ENCODE results near the gene NT5DC1.
"Not testable (repeated sequence)": the region's sequence is repeated elsewhere in the genome, so short reads cannot be mapped to it uniquely, and the experiment has no call there.

Gene NT5DC1

DNA sequence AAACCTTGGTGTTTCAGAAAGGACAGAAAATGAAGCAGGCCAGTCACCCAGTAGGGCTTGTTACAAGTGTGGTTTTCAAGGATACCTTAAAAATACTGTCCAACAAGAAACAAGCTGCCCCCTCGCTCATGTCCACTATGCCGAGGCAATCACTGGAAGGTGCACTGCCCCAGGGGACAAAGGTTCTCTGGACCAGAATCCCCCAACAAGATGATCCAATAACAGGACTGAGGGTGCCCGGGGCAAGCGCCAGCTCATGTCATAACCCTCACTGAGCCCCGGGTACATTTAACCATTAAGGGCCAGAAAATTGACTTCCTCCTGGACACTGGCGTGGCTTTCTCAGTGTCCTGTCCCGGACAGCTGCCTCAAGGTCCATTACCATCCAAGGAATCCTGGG, 6.6 kb upstream of the NT5DC1 start:
- no peak for DNase-seq

DNA sequence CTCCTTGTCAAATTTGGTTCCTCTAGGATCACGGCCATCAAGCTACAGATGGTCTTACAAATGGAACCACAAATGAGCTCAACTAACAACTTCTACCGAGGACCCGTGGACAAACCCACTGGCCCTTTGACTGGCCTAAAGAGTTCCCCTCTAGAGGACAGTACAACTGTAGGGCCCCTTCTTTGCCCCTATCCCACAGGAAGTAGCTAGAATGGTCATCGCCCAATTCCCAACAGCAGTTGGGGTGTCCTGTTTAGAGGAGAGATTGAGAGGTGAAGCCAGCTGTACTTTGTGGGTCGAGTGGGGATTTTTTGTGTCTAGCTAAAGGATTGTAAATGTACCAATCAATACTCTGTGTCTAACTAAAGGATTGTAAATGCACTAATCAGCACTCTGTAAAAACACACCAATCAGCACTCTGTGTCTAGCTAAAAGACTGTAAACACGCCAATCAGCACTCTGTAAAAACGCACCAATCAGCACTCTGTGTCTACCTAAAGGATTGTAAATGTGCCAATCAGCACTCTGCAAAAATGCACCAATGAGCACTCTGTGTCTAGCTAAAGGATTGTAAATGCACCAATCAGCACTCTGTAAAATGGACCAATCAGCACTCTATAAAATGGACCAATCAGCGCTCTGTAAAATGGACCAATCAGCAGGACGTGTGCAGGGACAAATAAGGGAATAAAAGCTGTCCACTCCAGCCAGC, 4.4 kb upstream of the NT5DC1 start:
- not testable (repeated sequence) for DNase-seq

DNA sequence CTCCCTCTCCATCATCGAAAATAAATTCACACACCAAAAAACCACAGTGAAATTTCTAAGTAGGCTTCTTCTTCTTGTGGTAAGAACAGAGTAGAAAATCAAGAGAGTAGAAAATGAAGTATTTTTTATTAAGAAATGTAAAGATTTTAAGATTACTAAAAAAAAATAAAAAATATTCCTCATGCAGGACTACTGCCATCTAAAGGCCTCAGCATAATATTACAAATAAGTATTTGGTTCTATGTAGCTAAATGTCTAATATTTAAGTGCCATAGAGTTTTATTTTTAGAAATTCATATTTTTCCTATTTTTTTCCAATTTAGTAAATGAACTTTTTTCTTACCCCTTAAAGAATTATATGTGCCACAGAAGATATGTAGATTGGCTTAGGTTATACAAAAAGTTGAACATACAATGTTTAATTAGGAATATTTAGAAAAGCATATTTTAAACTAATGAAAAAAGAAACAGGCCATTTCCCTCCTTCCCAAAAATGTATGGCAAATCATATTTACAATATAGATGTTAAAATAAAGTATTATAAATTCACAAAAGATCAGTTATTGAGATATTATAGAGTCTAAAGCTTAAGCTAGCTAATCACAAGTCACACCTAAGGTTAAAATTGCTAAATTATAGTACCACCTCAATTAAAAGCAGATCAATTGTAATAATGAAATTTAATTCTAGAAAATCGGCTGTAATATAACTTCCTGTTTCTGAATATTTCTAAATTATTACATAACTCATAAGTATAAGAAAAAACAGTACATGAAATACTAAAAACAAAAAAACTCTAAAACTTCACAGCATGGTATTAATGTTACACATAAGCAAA, 3.5 kb upstream of the NT5DC1 start:
- DNase-seq: no peak

DNA sequence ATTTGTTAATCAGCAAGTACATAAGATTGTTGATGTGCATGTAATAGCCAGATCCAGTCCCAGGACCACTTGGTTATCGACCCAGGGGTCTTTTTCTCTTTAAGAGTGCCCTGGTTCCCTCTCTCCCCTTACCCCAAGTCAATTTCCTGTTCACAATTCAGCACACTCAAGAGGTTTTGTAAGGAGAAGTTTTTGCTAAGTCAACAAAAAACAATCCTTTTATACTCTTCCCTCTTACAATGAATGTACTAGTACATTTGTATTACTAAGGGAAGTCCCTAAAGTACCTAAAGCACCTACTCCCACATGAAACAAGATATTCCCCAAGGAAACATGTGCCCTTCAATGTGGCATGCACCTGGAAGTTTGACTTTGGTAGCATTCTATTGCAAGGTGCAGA, 1.6 kb upstream of the NT5DC1 start:
- DNase-seq: peak; percentile 7

DNA sequence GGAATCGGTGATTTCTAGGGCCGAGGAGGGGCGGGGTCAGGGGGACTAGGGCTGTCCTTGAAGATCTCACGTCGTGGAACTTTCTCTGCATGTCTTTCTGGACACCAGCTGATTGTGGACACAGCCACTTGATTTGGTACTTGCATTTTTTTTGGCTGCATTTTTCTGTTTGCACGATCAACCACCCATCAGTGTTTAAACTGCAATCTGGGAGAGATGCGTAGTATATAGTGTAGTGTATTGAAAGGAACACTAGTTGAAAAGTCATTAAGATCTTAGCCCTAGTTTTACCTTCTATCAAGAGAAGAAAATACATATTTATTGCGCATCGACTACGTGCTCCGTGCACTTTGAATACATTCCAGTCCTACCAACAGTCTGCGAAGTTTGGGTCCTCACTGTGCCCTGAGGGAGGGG, 657 bp downstream of the NT5DC1 start:
- DNase-seq: no peak

DNA sequence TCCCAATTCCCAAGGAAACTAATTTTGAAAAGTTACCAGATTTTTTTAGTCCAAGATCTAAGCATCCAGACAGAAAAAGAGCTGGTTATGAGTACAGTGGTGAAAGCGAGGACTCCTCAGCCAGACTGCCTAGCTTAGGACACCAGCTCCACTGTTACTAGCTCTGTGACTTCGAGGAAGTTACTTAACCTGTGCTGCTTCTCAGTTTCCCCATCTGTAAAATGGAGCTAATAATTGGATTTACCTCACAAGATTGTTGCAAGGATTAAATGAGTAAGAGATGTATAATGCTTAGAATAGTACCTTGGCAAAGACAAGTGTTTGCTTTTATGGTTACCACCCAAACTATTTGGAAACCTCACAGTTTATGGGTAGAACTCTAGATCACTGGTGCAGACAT, 1.1 kb downstream of the NT5DC1 start:
- no peak for DNase-seq

DNA sequence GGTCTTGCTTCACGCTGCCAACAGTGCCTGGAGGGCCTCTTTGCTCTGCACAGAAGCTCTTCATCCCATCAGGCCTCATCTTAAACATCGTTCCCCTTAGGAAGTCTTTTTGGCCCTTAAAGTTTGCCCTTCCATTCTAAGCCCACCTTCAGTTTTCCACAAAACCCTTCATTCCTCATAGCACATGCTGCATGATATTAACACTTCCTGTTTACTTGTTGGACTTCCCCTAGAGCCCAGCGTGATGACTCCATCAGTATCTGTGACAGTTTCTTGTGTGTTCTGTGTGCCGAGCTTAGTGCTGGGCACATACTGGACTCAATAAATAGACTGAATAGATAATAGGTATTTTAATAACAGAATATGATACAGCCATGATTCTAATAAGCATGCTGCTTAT, 2.2 kb downstream of the NT5DC1 start:
- DNase-seq: no peak

DNA sequence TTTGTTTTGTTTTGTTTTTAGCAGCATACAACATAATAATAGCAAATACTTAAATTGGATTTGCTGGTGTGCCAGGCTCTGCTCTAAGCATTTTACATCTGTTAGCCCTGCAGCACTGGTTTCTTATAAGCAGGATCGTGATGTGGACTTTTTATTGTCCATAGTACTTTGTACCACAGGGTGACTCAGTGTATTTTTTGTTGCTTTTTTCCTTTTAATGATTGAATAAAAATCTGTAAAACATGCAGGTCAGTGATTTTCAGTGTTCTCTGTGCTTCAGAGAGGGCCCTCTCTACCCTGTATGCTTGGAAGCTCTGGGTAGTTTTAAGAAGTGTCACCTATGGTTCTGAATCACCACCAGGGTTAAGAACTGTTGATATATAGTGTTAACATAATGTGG, 4.0 kb downstream of the NT5DC1 start:
- DNase-seq: no peak

DNA sequence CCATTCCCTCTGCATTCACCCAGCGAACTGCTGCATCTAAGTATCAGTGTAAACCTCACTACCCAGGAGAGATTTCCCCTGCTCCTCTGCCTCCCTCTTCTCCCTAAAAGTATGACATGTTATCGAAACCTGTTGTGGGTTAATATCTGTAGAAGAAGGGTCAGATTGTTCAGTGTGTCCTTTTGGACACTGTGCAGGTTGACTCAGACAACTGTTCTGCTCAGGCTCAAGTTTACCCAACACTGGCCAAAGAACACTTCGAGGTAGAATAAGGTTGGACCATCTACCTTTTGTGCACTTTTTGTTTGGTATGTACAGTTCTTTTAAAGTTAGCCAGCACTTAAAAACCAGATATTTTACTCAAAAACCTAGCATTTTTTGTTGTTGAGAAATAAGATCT, 4.6 kb downstream of the NT5DC1 start:
- no peak for DNase-seq

DNA sequence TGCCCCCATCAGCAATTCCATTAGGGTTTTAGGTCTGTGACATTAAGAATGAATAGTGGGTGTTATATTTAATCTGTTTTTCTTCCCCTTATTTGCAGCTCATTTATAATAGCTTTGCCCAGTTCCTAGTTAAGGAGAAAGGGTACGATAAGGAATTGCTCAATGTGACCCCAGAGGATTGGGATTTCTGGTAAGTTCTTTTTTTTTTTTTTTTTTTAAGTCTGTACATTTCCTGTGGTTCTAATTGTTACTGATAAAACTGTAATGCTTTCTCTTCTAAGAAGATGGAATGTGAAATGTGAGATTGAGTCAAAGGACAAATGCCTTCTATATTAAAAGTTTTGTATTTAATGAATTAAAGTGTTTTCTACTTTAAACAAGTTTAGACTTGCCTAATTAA, 5.5 kb downstream of the NT5DC1 start:
- no peak for DNase-seq

DNA sequence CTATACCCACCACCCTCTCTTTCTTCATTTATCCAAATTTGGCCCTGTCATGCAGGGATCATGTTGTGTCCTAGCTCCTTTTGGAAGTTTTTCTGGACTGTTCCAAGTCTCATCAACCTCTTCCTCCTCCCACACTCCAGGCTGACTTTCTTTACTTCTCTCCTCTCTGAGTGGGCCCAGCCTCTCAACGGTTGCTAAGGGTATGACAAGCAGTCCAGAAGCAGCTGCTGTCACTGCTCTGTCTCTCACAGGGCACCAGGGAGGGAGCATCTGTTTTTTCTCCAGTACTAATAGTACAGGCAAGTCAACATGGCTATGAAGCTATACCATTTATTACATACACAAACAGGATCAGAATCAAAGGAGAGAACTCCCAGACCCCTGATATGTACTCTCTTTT, 8.2 kb downstream of the NT5DC1 start:
- peak; percentile 5 for DNase-seq

DNA sequence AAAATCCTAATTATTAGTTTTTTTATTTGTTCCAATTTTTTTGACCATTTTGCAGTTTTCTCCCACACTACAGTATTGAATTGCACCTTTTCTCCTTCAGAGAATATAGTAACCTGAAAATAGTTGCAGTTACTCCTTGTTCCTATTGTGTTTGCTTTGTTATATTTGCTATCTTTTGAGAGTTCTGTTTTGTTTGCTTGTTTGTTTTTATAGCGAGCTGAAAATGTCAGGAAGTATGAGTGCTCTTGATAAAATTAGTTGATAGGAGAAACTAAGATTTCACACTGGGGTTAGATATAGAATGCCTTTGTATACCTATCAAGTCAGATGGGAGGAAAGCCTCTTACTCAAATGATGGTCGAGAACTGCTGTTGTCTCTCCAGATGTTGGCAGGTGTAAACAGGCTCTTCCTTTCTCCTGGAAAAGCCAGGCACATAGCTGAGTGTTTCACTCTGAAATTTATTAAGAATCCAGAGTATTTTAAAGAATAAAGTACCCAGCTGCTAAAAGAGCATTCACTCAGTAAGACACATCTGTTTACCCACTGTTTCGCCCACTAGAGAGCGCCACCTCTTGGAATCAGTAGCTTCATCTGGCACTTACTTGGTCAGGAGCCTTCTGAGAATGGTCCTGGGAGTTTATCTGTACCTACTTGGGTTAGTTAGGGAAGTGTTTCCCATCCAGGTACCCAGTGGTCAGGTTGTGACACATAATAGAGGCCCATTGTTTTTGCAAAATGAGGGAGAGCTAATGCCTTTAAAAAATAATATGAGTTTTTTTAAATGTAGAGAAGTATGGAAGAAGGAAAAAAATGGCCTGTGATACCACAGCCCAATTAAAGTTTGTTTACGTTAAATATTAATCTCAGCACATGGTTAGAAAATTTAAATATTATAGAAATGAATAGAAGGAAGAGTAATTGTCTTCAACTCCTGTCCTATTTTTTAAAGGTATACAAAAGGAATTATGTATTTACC, 11.2 kb downstream of the NT5DC1 start:
- DNase-seq: no peak

DNA sequence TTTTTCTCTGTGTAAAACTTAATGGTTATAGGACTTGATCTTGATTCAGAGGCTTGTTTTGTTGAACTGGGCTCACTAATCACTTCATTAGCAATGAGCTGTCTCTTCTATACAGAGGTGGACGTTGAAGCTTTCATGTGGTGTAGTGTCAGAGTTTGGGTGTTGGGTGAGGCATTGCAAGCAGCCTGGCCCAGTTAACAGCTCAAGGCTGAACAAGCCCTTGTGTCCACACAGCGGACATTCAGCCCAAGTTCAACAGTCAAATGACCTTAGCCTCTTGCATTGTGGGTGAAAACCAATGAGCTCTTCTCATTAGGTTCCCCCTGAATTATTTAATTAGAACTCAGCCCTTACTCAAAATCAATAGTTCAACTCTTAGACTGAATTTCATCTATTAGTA, 12.7 kb downstream of the NT5DC1 start:
- DNase-seq: no peak

DNA sequence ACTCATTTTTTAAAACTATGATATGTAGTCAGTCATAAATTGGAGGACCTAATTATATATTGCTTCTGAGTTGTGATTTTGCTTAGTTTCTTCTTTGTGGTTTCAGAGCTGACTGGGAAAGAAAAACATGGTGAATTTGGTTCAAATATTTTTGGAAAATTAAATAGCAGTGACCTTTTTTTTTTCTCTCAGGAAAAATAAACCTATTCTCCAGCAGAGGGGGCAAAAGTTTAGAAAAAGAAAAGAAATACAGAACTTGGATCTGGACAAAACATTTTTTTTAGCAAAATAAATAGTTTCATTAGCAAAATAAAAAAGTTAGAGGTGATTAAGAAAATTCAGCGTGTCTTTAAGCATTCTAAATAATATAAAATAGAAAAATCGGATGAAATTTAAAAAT, 15.1 kb downstream of the NT5DC1 start:
- DNase-seq: peak; percentile 2

DNA sequence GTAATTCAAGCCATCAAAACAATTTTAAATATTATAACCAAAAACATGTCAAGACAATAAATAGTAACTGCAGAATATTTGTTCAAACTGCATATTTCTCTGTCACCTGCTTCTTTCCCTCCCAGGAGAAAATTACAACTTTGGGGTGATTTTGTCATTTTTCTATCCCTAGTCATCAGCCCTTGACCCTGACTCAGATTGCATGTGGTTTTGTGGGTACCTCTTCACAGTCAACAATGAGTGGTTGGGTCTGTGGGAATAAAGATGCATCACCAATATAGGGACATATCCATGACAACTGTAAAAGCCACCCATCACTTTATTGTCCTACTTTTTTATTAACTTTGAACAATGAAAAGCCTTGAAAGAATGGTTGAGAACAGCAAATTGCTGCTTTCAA, 18.0 kb downstream of the NT5DC1 start:
- no peak for DNase-seq

DNA sequence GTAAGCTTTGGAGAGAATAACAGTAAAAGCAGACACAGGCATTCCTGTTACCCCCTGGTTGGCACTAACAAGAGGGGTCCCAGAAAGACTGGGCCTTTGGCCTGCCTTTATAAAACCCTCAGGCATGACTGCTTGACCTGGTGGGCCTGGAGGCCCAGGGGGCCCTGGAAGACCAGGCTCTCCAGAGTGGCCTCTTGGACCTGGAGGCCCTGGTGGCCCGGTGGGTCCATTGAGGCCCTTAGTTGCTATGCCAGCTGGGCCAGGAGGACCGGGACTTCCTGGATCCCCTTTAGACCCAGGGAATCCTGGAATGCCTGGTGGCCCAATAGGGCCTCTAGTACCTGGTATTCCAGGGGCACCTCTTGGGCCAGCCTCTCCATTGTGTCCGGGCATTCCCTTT, 19.8 kb downstream of the NT5DC1 start:
- no peak for DNase-seq

DNA sequence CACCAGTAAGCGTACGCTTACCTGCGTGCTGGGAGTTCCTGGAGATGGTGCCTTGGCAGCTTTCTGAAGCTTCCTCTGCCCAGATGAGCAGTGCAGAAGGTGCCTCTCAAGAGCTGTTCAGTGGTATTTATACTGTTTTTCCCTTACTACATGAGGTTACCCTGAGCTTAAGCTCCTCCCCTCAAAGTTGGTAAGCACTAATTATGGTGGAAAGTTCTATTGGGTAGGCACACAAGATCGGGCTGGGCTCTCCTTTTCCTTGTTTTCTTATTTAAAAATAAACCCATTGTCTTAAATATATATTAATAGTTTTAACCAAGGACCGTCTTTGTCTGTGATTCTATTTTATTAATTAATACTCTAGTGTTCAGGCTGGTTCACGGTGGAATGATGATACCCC, 25.4 kb downstream of the NT5DC1 start, which contains the start of gene COL10A1:
Gene COL10A1, minus strand, starts transcription at position 101 of the 400 bp plus-strand sequence. CDS start 640 bp downstream, outside the sequence.
- DNase-seq: no peak

DNA sequence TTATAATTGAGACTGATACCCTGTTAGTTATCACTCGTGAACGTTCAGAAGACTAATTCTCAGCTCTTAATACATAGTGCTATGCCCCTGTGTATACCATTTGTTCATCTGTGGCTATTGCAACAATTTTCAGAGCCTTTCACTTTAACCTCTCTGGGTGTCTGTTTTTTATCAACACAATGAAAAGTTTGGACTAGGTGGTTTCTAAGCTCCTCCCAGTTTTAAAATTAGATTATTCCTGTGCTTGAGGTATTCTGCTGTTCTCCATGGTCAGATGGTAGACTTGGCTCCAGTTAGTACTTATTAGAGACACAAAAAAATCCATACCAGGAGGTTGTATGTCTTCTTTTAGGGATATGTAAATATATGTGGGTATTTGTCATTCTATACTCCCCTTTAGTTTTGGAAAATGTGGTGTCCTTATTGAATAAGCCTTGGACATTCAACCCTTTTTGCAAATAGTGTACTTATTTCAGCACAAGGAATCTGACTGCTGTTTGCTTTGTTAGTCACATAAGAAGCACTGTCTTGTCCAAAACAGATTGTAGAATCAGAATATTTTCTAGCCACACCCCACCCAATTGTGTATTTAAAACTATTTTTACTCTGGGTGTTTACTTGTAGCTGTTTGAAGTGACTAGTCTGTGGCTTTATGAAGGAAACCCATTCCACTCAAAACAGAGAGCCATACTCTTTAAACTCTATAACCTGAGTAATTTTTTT, 27.3 kb downstream of the NT5DC1 start:
- no peak for DNase-seq

DNA sequence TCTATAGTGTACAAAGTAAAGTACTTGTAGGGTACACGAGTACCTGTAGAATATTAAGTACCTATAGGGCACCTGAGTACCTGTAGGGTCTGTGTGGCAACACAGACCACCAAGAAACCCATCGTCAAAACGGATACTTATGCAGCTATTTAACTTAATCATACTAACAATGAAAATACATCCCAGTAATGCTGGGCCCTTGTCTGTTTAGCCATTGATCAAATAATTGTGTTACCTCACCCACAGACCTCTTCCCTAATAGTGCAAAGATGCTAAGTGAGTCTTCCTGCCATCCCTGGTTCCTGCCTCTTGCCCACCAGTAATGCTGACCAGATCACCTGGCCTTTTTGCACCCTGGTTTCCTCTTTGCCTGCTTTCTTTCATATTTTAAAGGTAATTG, 32.8 kb downstream of the NT5DC1 start:
- DNase-seq: no peak

DNA sequence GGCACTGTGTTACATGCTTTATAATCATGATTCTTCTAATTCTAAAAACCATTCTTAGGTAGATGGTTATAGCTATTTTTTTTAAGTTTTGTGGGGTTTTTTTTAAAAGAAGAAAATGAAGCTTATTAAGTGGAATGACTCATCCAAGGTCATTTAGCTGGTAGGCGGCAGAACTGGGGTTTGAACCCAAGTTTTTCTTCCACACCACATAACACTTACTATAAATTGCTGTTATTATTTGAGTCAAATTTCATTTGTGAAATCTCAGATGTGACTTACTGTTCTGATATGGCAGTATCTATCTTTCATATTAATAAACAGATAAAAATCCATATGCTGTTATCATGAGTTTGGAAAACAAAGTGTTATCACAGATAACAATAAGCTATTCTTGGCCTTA, 35.7 kb downstream of the NT5DC1 start:
- no peak for DNase-seq

DNA sequence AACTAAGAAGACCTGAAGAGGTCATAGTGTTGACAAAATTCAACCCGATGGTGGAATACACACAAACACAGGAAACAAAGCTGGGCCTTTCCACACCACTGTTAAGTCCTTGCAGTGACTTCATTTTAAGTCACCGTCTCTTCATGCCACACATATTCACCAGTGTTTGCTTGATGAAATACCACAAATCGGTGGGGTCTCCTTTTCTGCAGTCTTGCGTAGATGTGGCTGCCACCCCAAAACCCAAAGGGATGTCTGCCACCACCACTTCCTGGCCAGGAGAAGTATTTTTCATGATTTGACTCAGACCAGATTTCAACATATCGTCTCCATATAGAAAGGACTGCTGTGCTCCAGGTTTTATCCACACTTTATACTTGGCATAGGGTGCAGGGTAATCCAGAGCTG, 36.3 kb downstream of the NT5DC1 start:
- no peak for DNase-seq

DNA sequence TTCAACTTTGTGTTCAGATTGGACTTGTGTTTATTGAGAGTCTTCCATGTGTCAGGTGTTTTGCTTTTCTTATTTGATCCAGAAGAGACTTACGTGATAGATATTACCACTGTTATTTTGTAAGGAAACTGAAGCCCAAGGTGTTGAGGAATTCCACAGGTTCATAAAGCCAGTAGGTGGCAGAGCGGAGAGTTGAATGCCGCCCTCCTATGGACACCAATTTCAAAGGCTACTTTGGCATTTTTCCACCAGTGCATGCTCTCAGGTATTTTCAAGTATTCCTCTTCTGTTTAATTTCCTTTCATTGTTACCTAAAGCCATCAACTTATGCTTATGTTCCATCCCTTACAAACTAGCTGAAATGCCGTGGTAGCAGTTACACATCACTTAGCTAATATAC, 39.3 kb downstream of the NT5DC1 start:
- DNase-seq: no peak

DNA sequence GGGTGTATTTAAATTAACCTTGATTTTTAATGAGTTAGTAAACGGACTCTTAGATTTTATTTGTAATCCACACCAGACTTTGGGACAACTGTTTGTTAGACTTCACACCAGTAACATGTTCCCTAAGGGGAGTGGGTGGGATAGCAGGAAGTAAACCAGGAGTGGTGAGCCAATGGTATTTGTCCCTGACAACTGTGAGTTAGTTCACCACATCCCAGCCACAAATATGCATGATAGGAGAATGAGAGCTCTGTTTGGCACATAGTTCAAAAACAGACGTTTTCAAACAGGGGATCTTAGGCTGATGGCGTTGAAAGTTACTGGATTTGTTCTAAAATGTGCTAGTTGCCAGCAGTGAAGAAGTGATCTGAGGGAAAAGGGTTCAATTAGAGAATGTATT, 44.0 kb downstream of the NT5DC1 start:
- DNase-seq: no peak

All from NCI-H2171 (cell line).